Hepatocyte (in vitro differentiated cells): ENCODE results near the gene MAGI2. TPM values are rescaled to one million over a fixed set of nuclear protein-coding genes. Genes with fewer than 3 reads are reported as not detected.

ENCODE experiments used
- DNase-seq: peaks from one replicate; pipeline ENCODE4 v3.0.0-alpha.2; 2016; ENCODE audit warnings: low spot score
- H2AFZ ChIP-seq: fragments of 200-600 bp; sonication (generic); 2 replicates; pipeline ENCODE4 v1.6.0; 2016; ENCODE audit warnings: antibody characterized with exemption, mild to moderate bottlenecking
- H3K27ac ChIP-seq: fragments of 200-600 bp; sonication (generic); 2 replicates; pipeline ENCODE4 v1.5.1; 2016; ENCODE audit warnings: mild to moderate bottlenecking
- H3K27me3 ChIP-seq: fragments of 200-600 bp; sonication (generic); 2 replicates; pipeline ENCODE4 v1.6.1; 2016
- H3K36me3 ChIP-seq: fragments of 200-600 bp; sonication (generic); replicated peaks from 2 replicates; pipeline ENCODE4 v1.5.1; 2016; ENCODE audit warnings: low read depth; ENCODE audit not compliant: insufficient read depth
- H3K4me1 ChIP-seq: fragments of 200-600 bp; sonication (generic); 2 replicates; pipeline ENCODE4 v1.5.1; 2016; ENCODE audit warnings: mild to moderate bottlenecking, moderate library complexity; ENCODE audit not compliant: insufficient read depth
- H3K4me2 ChIP-seq: fragments of 200-600 bp; sonication (generic); 2 replicates; pipeline ENCODE4 v1.6.0; 2016
- H3K4me3 ChIP-seq: fragments of 200-600 bp; sonication (generic); 2 replicates; pipeline ENCODE4 v1.5.1; 2016; ENCODE audit warnings: mild to moderate bottlenecking
- H3K79me2 ChIP-seq: fragments of 200-600 bp; sonication (generic); 2 replicates; pipeline ENCODE4 v1.6.0; 2017; ENCODE audit warnings: mild to moderate bottlenecking
- H3K9me2 ChIP-seq: fragments of 200-600 bp; sonication (generic); replicated peaks from 2 replicates; pipeline ENCODE4 v1.6.0; 2017; ENCODE audit warnings: mild to moderate bottlenecking; ENCODE audit not compliant: insufficient read depth
- H3K9me3 ChIP-seq: fragments of 200-600 bp; sonication (generic); 2 replicates; pipeline ENCODE4 v1.5.1; 2016; ENCODE audit warnings: low read depth, mild to moderate bottlenecking
- H4K20me1 ChIP-seq: fragments of 200-600 bp; sonication (generic); 2 replicates; pipeline ENCODE4 v1.6.0; 2016; ENCODE audit warnings: mild to moderate bottlenecking; ENCODE audit not compliant: insufficient read depth, poor library complexity, severe bottlenecking
- CTCF ChIP-seq: fragments of 200-600 bp; sonication (generic); IDR thresholded peaks from 2 replicates; pipeline ENCODE4 v1.5.1; 2016; ENCODE audit warnings: antibody characterized with exemption, mild to moderate bottlenecking; ENCODE audit not compliant: poor library complexity
- EZH2 ChIP-seq: fragments of 200-600 bp; sonication (generic); IDR thresholded peaks from 2 replicates; pipeline ENCODE4 v1.6.1; 2016; ENCODE audit warnings: antibody characterized with exemption, mild to moderate bottlenecking, borderline replicate concordance
- EZH2phosphoT487 ChIP-seq: fragments of 200-600 bp; sonication (generic); IDR thresholded peaks from one replicate; pipeline ENCODE4 v1.6.1; 2018; ENCODE audit warnings: antibody characterized with exemption, mild to moderate bottlenecking, low read depth, moderate library complexity; ENCODE audit not compliant: unreplicated experiment, severe bottlenecking
- WGBS: methylation state at CpG from one replicate; pipeline ENCODE4 v1.1.6; 2016; ENCODE audit warnings: low lambda C conversion rate; ENCODE audit errors: missing lambda C conversion rate; 5-methylcytosine and 5-hydroxymethylcytosine counted together
- polyA plus RNA-seq: library from polyadenylated mRNA; unstranded; fragments of >200 nt; fragmentation: Nextera tagmentation; extraction: Ambion mirVana; gene quantifications from 2 replicates; pipeline ENCODE4 v1.2.1, GENCODE V29; 2016
- total RNA-seq: library from RNA; depleted of rRNA; stranded (reverse); fragments of >200 nt; gene quantifications from 2 replicates; pipeline ENCODE4 v1.2.3, GENCODE V29; 2014

MAGI2 gene
- total and polyA plus RNA-seq, 2 experiments from 2014 or later = 3.1 to 6.7 TPM

GRCh38 chr7:78450706-78451105 is 1002.8 kb downstream of the MAGI2 start:
- TF ChIP-seq EZH2 (no peak), CTCF (no peak), EZH2phosphoT487 (no peak)
- H3K27me3 ChIP-seq = no peaks in the 10 kb centered on the region
- no peak for DNase-seq
- no peak overlapping the region for H3K4me3 ChIP-seq
- H3K9me2 ChIP-seq = no peaks in the 10 kb centered on the region
- 77% methylated on average over 6 of the region's 6 CpGs for WGBS
- no peak overlapping the region for H3K27ac ChIP-seq
- no peaks in the 10 kb centered on the region for H4K20me1 ChIP-seq
- H3K4me2 ChIP-seq = no peak overlapping the region
- H3K36me3 ChIP-seq = no peaks in the 10 kb centered on the region
- H3K79me2 ChIP-seq = no peaks in the 10 kb centered on the region
- no peaks in the 10 kb centered on the region for H3K4me1 ChIP-seq
- H3K9me3 ChIP-seq = no peaks in the 10 kb centered on the region
- no peak overlapping the region for H2AFZ ChIP-seq

GRCh38 chr7:78448911-78449310 is 1004.6 kb downstream of the MAGI2 start:
- Histone ChIP-seq H3K4me3 (no peak overlapping the region), H3K79me2 (no peaks in the 10 kb centered on the region), H3K27me3 (no peaks in the 10 kb centered on the region), H4K20me1 (no peaks in the 10 kb centered on the region), H3K9me3 (no peaks in the 10 kb centered on the region), H3K4me2 (no peak overlapping the region), H3K27ac (no peak overlapping the region), H3K9me2 (no peaks in the 10 kb centered on the region), H3K36me3 (no peaks in the 10 kb centered on the region), H2AFZ (no peak overlapping the region), H3K4me1 (no peaks in the 10 kb centered on the region)
- DNase-seq = peak; percentile 13
- WGBS = 70% methylated on average over 5 of the region's 5 CpGs
- TF ChIP-seq EZH2 (no peak), CTCF (no peak), EZH2phosphoT487 (no peak)

GRCh38 chr7:78444267-78444666 is 1009.2 kb downstream of the MAGI2 start:
- Histone ChIP-seq H3K9me3 (no peaks in the 10 kb centered on the region), H3K4me1 (no peaks in the 10 kb centered on the region), H3K36me3 (no peaks in the 10 kb centered on the region), H3K4me3 (no peak overlapping the region), H3K27me3 (no peaks in the 10 kb centered on the region), H3K79me2 (no peaks in the 10 kb centered on the region), H4K20me1 (no peaks in the 10 kb centered on the region), H3K27ac (no peak overlapping the region), H3K9me2 (no peaks in the 10 kb centered on the region), H3K4me2 (no peak overlapping the region), H2AFZ (no peak overlapping the region)
- TF ChIP-seq CTCF (no peak), EZH2phosphoT487 (no peak), EZH2 (no peak)
- no peak for DNase-seq
- 87% methylated on average over 2 of the region's 2 CpGs for WGBS

GRCh38 chr7:78443811-78444210 is 1009.7 kb downstream of the MAGI2 start:
- H4K20me1 ChIP-seq = no peaks in the 10 kb centered on the region
- no peaks in the 10 kb centered on the region for H3K27me3 ChIP-seq
- H3K36me3 ChIP-seq = no peaks in the 10 kb centered on the region
- H3K4me1 ChIP-seq = no peaks in the 10 kb centered on the region
- no peaks in the 10 kb centered on the region for H3K9me2 ChIP-seq
- WGBS = 52% methylated on average over 4 of the region's 4 CpGs
- DNase-seq = no peak
- no peaks in the 10 kb centered on the region for H3K79me2 ChIP-seq
- TF ChIP-seq EZH2 (no peak), CTCF (no peak), EZH2phosphoT487 (no peak)
- no peaks in the 10 kb centered on the region for H3K9me3 ChIP-seq
- no peak overlapping the region for H3K4me2 ChIP-seq
- H3K4me3 ChIP-seq = no peak overlapping the region
- no peak overlapping the region for H2AFZ ChIP-seq
- no peak overlapping the region for H3K27ac ChIP-seq
